Activated T-cell treated with anti-CD3 and anti-CD28 coated beads for 1 hour (primary cell): ENCODE data around the gene MAZ.

Experiments used
- DNase-seq: peaks from one replicate; pipeline ENCODE4 v3.0.0-alpha.2; 2020; ENCODE audit warnings: low read depth

Gene MAZ

DNA sequence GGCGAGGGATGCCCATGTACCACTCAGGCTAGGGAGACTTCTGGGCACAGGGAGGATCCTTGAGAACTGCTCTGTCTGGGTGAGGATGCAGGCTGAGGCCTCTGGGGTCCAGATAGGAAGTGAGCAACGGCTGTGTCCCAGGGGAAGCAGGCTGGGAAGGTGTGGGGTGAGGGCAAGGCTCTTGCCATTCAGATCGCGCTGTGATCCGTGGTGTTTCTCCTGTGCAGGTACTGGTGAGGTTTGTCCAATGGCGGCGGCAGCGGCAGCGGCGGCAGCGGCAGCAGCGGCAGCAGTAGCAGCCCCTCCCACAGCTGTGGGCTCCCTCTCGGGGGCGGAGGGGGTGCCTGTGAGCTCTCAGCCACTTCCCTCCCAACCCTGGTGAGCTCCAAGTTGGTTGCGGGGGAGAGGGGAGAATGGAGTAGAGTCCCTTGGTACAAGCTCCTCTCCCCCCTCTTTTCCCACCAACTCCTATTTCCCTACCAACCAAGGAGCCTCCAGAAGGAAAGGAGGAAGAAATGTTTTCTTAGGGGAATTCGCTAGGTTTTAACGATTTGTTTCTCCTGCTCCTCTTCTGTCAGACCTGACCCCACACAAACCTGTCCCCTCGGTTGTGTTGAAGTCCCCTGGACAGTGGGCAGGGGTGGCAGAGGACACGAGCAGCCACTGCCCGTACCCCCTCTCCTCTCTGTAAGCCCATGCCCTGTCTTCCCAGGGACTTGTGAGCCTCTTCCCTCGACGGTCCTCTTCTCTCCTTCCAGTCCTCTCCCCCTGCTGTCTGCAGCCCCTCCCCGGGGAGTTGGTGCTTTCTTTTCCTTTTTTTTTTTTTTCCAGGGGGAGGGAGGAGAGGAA, 3.7 kb downstream of the MAZ start:
- no peak for DNase-seq

GRCh38 chr16:29810699-29811169, 4.4 kb downstream of the MAZ start:
- no peak for DNase-seq

- no peak for DNase-seq
These were observed 5.0 kb downstream of the MAZ start for GRCh38 chr16:29811170-29811895.

GRCh38 chr16:29811896-29812665, 5.8 kb downstream of the MAZ start, which contains the start of gene PRRT2:
Gene PRRT2, plus strand, starts transcription at chr16:29812193. Its CDS starts 862 bp downstream, at chr16:29813055.
- no peak for DNase-seq

DNA sequence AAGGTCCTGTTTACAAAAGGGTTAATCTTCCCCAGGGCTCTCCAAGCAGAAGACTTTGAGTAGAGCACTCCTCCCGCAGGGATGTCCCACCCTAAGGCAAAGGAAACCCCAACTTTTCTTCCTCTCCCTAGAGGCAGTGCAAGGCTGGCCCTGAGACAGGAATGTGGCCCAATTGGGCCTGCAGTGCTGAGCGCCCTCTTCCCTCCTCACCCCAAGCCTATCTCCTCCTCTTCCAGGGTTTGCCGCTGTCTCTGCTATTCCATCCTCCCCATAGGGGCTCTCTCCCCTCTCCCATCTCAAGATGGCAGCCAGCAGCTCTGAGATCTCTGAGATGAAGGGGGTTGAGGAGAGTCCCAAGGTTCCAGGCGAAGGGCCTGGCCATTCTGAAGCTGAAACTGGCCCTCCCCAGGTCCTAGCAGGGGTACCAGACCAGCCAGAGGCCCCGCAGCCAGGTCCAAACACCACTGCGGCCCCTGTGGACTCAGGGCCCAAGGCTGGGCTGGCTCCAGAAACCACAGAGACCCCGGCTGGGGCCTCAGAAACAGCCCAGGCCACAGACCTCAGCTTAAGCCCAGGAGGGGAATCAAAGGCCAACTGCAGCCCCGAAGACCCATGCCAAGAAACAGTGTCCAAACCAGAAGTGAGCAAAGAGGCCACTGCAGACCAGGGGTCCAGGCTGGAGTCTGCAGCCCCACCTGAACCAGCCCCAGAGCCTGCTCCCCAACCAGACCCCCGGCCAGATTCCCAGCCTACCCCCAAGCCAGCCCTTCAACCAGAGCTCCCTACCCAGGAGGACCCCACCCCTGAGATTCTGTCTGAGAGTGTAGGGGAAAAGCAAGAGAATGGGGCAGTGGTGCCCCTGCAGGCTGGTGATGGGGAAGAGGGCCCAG, 6.7 kb downstream of the MAZ start:
- no peak for DNase-seq

DNA sequence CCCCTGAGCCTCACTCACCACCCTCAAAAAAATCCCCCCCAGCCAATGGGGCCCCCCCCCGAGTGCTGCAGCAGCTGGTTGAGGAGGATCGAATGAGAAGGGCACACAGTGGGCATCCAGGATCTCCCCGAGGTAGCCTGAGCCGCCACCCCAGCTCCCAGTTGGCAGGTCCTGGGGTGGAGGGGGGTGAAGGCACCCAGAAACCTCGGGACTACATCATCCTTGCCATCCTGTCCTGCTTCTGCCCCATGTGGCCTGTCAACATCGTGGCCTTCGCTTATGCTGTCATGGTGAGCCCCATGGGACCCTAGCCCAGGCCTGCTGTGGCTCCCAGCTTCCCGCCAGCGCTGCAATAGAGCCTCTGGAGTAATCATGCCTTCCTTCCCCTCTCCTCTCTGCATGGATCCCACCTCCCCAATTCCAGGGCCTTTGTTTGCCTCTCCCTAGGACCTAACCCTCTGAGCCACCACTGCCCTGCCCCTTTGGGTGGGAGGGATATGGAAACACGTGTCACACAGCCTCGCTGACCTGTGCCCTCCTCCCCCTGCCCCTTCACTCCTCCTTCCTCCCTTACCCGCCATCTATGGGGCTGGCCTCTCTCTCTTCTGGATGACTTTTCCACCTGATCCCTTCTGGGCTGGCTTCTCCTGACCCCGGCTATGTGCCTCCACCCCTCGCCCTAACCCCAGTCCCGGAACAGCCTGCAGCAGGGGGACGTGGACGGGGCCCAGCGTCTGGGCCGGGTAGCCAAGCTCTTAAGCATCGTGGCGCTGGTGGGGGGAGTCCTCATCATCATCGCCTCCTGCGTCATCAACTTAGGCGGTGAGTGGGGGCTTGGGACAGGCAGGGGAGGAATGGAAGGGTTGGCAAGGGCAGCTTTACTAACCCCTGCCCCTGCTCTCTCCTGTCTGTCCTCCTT, 7.6 kb downstream of the MAZ start:
- no peak for DNase-seq

DNA sequence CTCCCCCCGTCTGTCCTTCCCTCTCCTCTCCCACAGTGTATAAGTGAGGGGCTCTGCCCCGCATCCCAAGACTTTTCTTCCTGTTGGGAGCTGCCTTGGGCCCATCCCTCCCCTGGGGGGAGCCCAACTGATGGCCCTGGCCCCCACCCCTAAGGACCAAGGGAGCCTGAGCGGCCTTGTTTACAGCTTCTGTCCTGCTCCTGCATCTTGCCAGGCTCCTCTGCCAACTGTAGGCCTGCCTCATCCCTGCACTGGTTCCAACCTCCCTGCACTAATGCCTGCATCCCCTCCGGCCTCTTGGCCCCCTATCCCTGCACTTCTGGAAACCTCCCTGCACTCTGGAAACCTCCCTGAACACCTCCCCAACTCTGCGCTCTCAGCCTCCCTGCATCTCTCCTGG, 8.3 kb downstream of the MAZ start:
- no peak for DNase-seq

DNA sequence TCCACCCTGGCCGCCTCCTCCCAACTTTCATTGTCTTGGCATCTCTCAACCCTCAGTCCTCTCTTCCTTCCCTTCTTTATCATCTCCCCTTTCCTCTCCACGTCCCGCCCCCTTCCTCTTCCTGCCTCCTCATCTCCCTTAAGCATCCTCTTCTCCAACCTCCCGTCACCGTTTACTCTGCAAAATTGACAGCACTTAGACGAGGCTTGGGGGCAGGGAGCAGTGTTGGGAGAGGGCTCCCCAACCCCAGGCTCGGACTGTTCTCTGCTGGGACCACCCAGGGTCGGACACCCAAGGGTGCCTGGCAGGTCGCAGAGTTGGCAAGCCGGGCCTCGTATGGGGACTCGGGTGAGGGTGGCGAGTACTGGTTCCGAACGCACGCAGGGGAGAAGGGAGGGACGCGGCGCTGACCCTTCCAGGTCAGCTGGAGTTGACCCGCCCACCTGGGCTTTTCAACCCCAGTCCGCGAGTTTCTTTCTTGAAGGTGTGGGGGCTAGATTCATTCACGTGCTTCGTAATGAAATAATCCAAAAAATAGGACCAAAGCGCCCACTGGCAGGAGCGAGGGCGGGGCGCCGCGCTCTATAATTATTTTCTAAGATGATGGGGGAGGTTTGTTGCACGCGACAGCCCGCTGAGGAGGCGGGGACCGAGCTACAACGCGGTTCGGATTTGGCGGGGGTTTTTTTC, 8.8 kb downstream of the MAZ start:
- no peak for DNase-seq

DNA sequence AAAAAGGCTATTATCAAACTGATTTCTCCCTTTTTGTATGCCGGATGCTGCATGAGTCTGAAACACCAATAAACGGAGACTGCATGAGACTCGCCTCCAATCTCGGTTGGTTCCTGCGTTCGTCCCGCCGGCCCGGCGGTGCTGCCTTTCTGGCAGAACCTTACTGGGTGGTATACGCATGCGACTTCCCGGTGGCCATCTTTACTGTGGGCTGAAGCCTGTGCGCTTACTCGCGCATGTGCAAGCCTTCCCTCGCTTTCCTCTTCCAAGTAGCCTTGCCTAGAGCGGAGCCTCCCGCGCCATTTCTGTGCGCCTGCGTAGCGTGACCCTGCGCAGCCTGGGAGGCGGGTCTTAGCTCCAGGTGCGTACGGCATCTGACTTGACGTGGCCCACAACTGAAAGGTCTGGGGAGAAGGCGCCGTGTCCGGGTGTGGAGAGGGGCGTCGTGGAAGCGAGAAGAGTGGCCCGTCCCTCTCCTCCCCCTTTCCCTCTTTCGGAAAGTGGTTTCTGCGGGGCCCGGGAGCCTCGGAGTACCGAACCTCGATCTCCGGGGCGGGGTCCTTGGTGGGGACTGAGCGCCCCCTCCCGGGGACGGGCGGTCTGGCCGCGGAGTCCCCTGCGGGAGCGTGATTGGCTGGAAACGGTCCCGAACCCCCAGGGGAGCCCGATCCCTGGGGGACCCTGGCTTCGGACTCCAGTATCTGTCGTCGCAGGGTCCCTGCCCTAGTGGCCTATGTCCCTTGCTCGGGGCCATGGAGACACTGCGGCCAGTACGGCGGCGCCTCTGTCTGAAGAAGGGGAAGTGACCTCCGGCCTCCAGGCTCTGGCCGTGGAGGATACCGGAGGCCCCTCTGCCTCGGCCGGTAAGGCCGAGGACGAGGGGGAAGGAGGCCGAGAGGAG, 9.7 kb downstream of the MAZ start, which contains the start of gene PAGR1:
TSS of gene PAGR1 (plus strand) at position 360 of the 901 bp plus-strand sequence. CDS start at position 734, 374 bp downstream.
- peak; percentile 95 for DNase-seq

DNA sequence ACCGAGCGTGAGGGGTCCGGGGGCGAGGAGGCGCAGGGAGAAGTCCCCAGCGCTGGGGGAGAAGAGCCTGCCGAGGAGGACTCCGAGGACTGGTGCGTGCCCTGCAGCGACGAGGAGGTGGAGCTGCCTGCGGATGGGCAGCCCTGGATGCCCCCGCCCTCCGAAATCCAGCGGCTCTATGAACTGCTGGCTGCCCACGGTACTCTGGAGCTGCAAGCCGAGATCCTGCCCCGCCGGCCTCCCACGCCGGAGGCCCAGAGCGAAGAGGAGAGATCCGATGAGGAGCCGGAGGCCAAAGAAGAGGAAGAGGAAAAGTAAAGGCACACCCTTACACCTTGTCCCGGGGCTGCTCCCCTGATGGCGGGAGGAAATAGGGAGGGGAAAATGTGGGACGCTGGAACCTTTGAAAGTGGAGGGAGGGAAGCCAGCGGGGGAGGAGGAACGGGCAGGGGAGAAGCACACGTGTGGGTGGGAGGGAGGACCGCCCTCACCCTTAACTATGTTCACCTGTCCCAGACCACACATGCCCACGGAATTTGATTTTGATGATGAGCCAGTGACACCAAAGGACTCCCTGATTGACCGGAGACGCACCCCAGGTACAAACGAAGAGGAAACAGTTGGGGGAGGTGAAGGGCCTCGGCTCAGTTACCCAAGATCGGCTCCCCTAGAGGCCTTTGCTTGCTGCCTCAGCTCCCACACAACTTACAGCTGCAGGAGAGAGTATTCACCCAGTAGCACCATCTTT, 10.5 kb downstream of the MAZ start:
- peak; percentile 39 for DNase-seq

DNA sequence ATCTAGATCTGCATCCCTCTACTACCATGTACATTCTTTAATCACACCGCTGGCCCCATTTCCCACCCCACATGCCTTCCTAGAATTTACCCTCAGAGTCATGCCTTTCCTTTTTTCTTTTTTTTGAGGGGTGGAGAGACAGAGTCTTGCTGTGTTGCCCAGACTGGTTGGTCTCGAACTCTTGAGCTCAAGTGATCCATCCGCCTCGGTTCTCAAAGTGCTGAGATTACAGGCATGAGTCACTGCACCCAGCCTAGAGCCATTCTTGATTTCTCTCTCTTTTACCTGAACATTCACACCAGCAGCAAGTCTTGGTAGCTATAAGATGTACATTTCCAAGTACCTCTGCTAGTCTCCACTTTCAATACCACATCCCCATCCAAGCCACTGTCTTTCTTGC, 11.8 kb downstream of the MAZ start:
- no peak for DNase-seq

GRCh38 chr16:29819506-29819905, 13.2 kb downstream of the MAZ start:
- no peak for DNase-seq

GRCh38 chr16:29820271-29820701, 14.0 kb downstream of the MAZ start, which contains the start of gene MVP:
Gene MVP, plus strand, starts transcription at chr16:29820462. Its CDS starts 10,088 bp downstream, at chr16:29830550.
- no peak for DNase-seq

- DNase-seq, result no peak
These were observed 14.7 kb downstream of the MAZ start for GRCh38 chr16:29820730-29821642.

DNA sequence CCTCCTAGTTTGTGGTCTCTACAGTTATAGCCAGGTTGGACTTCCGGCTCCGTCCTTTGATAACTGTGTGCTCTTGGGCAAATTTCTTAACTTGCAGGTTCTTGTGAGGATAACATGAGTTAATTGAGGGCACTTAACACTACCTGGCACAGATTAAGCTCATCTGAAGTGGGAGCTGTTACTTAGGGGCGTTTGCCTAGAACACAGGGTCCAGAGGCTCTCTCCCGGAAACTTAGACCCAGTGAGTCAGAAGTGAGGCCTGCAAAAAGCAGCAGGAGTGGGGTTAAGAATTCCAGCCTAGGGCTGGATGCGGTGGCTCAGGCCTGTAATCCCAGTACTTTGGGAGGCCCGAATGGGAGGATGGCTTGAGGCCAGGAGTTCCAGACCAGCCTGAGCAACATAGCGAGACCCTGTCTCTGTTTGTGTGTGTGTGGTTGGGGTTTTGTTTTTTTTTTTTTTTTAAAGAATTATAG, 15.3 kb downstream of the MAZ start:
- no peak for DNase-seq

- DNase-seq, result no peak
These were observed 18.3 kb downstream of the MAZ start for GRCh38 chr16:29824589-29825144.
